Neutrophil (primary cell): ENCODE measurements around the gene ESM1.

ENCODE experiments used
- H3K27ac ChIP-seq: fragments of 200-600 bp; sonication (generic); 2 replicates; pipeline ENCODE4 v1.5.1; 2016; ENCODE audit warnings: mild to moderate bottlenecking, moderate library complexity
- H3K27me3 ChIP-seq: fragments of 200-600 bp; sonication (generic); 2 replicates; pipeline ENCODE4 v1.6.0; 2016; ENCODE audit warnings: mild to moderate bottlenecking
- H3K36me3 ChIP-seq: fragments of 200-600 bp; sonication (generic); 2 replicates; pipeline ENCODE4 v1.5.1; 2017
- H3K4me1 ChIP-seq, 2 experiments: fragments of 200-600 bp in 1 of 2; sonication (generic) in 1 of 2; 1 replicate in 1 of 2; 2 replicates in 1 of 2; pipeline versions ENCODE4 v1.5.1 to v1.6.1; 2013 to 2016; ENCODE audit warnings: low read depth in 1 of 2, low read length in 1 of 2, mild to moderate bottlenecking in 1 of 2, moderate library complexity in 1 of 2; ENCODE audit not compliant: control insufficient read depth in 1 of 2, insufficient read depth in 1 of 2
- H3K4me3 ChIP-seq, 2 experiments: fragments of 200-600 bp in 1 of 2; sonication (generic) in 1 of 2; 1 replicate in 1 of 2; 2 replicates in 1 of 2; pipeline ENCODE4 v1.5.1; 2013 to 2016; ENCODE audit warnings: low read depth in 1 of 2, low read length in 1 of 2, mild to moderate bottlenecking in 1 of 2, moderate library complexity in 1 of 2
- H3K9me3 ChIP-seq: fragments of 200-600 bp; sonication (generic); 2 replicates; pipeline ENCODE4 v1.5.1; 2016
- TF ChIP-seq, protein P1 (sequence below): fragments of 200-600 bp; sonication (generic); IDR thresholded peaks from 2 replicates; pipeline ENCODE4 v1.5.1; 2016; ENCODE audit warnings: antibody characterized with exemption

The ESM1 gene

DNA sequence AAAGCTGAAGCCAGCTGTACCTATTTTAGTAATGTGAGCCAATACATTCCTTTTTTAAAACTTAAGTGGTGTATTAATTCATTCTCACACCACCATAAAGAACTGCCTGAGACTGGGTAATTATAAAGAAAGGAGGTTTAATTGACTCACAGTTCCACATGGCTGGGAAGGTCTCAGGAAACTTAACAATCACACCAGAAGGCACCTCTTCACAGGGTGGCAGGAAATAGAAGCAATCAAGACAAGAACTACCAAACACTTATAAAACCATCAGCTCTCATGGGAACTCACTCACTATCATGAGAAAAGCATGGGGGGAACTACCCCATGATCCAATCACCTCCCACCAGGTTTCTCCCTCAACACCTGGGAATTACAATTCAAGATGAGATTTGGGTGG lies 21.0 kb downstream of the ESM1 start:
- Histone ChIP-seq H3K27me3 (no peaks in the 10 kb centered on the region), H3K27ac (no peak overlapping the region), H3K9me3 (no peaks in the 10 kb centered on the region), H3K4me1 (no peaks in the 10 kb centered on the region), H3K4me3 (no peak overlapping the region), H3K36me3 (no peaks in the 10 kb centered on the region)
- TF ChIP-seq, protein P1, sequence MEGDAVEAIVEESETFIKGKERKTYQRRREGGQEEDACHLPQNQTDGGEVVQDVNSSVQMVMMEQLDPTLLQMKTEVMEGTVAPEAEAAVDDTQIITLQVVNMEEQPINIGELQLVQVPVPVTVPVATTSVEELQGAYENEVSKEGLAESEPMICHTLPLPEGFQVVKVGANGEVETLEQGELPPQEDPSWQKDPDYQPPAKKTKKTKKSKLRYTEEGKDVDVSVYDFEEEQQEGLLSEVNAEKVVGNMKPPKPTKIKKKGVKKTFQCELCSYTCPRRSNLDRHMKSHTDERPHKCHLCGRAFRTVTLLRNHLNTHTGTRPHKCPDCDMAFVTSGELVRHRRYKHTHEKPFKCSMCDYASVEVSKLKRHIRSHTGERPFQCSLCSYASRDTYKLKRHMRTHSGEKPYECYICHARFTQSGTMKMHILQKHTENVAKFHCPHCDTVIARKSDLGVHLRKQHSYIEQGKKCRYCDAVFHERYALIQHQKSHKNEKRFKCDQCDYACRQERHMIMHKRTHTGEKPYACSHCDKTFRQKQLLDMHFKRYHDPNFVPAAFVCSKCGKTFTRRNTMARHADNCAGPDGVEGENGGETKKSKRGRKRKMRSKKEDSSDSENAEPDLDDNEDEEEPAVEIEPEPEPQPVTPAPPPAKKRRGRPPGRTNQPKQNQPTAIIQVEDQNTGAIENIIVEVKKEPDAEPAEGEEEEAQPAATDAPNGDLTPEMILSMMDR = no peak

DNA sequence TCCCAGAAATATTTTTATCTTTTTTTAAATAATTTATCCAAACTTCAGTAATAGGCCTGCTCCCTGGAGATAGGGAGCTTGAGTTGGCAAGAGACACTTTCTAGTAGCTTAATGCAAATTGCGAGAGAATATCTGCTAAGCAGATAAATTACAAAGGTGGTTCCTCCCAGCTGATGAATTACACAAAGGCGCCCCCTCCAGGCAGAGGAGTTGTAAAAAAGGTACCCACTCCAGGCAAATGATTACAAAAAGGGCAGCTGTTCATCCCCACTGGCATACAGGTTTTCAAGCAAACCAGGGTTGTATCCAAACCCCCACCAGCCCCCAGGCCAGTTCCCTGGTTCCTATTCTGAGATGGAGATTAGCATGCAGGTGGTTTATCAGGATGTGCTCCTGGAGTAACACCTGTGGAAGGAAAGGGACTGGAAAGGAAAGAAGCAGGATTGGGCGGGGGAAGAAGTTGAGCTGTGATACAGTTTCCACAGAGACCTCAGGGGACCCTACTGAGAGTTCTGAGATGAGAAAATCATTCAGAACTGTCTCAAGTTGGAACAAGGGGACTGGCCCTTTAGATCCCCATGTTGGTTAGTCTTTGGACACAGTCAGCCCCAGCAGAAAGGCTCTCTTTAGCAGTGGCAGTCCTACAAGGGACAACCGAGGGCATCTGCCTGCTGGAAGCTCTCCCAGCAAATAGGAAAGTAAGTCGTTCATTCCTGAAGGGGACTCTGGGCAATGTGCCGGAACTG lies 25.5 kb downstream of the ESM1 start:
- Histone ChIP-seq H3K27ac (no peak overlapping the region), H3K4me3 (no peak overlapping the region), H3K36me3 (no peaks in the 10 kb centered on the region), H3K9me3 (no peaks in the 10 kb centered on the region), H3K4me1 (no peaks in the 10 kb centered on the region), H3K27me3 (peaks cover 10% of the 10 kb centered on the region)
- TF ChIP-seq, protein P1 = no peak

DNA sequence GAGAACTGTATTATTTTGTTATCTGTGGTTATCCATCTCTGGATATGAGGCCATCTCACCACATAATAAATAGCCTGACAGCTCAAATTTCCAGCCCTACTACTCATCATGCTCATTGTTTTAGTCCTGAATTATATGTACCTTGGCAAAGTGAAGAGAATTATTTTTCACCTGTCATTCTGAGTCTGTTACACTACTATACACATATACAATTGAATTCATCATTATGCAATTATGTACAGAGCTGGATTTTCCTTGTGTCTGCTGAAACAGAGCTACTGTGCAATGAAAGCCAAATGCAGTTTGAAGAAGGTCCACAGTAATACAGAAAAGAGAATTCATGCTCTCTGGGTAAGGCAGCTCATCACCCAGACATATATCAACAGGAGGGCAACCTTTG lies 28.5 kb downstream of the ESM1 start:
- Histone ChIP-seq H3K9me3 (no peaks in the 10 kb centered on the region), H3K27me3 (peaks cover 10% of the 10 kb centered on the region), H3K4me3 (no peak overlapping the region), H3K27ac (no peak overlapping the region), H3K36me3 (no peaks in the 10 kb centered on the region), H3K4me1 (no peaks in the 10 kb centered on the region)
- TF ChIP-seq, protein P1 = no peak

DNA sequence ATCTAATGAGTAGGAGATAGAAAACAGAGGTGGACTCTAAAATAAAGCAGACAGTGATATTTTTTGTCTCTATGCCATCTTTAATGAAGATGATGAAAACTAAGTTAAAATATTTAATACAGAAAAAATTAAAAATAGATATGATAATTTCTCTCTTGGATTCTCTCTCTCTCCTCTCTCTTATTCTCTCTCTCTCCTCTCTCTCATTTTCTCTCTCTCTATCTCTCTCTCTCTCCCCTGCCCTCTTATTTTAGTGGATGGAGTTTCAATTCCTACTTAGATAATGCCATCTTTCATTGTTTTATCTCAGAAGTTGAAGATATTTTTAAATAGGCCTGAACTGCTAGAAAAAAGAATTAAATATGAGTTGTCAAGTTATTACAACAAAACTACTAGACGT lies 38.2 kb downstream of the ESM1 start:
- H3K27ac ChIP-seq = no peak overlapping the region
- TF ChIP-seq, protein P1 = no peak

DNA sequence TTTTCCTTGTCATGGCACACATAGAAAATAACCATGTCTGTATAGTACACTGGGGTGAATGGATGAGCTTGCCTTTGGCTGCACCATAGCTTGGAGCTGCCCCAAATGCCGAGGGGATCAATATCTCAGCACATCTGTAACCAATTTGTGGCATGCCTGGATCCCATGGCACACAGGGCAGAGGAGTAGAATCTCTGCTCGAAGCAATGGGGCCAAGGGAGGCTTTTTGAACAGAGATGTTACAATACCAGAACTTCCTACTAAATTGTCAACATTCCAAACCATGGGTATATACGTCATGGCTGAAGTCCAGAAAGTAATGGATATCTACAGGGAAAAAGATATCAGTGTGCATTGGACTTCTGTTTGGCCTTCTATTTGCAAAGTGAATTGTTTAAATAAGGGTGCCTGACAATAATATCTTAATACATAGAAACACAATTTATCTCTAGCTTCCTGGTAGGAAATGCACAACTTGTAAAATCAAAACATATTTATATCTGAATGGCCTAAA lies 39.0 kb downstream of the ESM1 start:
- Histone ChIP-seq H3K9me3 (no peaks in the 10 kb centered on the region), H3K27ac (no peak overlapping the region), H3K27me3 (no peaks in the 10 kb centered on the region), H3K36me3 (no peaks in the 10 kb centered on the region), H3K4me1 (no peaks in the 10 kb centered on the region), H3K4me3 (no peak overlapping the region)
- TF ChIP-seq, protein P1 = no peak

More for the DNA sequence above, 38.2 kb downstream of the ESM1 start:
- Histone ChIP-seq H3K36me3 (no peaks in the 10 kb centered on the region), H3K4me1 (no peaks in the 10 kb centered on the region), H3K27me3 (no peaks in the 10 kb centered on the region), H3K4me3 (no peak overlapping the region), H3K9me3 (no peaks in the 10 kb centered on the region)
